ENCODE data around the gene RIC8B.

The RIC8B gene

DNA sequence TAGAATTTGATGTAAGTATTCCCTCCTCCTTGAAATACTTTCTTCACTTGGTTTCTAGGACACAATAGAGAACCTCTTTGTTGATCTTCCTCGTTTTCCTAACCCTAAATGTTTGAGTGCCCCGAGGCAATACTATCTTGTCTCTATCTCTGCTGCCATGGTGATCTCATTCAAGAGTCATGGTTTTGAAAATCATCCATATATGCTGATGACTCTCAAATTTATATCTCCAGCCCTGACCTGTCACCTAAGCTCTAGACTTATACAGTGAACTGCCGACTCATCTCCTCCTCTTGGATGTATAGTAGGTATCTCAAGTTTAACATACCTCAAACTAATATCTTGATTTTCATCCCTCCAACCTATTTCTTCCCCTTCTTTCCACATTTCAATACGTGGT lies 71.4 kb downstream of the RIC8B start:
- no peak for DNase-seq (ENCODE audit: low read depth)
- TF ChIP-seq, protein P1, sequence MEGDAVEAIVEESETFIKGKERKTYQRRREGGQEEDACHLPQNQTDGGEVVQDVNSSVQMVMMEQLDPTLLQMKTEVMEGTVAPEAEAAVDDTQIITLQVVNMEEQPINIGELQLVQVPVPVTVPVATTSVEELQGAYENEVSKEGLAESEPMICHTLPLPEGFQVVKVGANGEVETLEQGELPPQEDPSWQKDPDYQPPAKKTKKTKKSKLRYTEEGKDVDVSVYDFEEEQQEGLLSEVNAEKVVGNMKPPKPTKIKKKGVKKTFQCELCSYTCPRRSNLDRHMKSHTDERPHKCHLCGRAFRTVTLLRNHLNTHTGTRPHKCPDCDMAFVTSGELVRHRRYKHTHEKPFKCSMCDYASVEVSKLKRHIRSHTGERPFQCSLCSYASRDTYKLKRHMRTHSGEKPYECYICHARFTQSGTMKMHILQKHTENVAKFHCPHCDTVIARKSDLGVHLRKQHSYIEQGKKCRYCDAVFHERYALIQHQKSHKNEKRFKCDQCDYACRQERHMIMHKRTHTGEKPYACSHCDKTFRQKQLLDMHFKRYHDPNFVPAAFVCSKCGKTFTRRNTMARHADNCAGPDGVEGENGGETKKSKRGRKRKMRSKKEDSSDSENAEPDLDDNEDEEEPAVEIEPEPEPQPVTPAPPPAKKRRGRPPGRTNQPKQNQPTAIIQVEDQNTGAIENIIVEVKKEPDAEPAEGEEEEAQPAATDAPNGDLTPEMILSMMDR (IDR thresholded peaks at IDR 0.05; ENCODE audit: control insufficient read depth, extremely low read depth, insufficient read depth): no peak
- H3K4me3 ChIP-seq (ENCODE audit: low read depth, low read length): no peak overlapping the region

DNA sequence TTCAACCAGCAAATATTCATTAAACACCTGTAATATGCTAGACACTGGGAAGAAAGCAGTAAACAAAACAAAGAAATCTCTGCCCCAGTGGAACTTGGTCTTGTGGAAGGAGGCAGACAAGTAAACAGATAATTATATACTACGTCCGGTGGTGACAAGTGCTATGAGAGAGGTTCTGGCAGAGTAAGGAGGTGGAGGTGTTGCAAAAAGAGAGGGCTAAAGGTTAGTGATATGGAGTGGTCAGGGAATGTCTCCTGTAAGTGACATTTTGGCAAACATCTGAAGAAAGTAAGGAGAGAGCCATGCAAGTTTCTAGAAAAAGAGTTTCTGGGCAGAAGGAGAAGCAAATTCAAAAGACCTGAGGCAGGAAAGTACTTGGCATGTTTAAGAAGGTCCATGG lies 73.4 kb downstream of the RIC8B start:
- DNase-seq (ENCODE audit: low read depth): no peak
- H3K4me3 ChIP-seq (ENCODE audit: low read depth, low read length): no peak overlapping the region
- TF ChIP-seq, protein P1 (IDR thresholded peaks at IDR 0.05; ENCODE audit: control insufficient read depth, extremely low read depth, insufficient read depth): no peak

DNA sequence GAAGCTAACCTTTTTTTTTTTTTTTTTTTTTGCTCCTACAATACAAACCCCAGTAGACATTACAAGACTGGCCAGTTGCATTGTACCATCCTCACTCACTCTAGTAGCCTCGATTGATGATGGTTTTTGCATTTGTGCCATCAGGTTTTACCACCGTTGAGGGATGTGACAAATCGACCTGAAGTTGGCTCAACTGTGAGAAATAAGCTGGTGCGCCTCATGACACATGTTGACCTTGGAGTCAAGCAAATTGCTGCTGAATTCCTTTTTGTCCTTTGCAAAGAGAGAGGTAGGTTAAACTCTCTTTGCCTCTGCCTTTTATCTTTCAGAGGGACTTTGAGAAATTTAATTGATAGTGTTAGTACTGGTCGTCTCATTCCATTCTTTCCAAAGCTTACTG lies 76.8 kb downstream of the RIC8B start:
- TF ChIP-seq, protein P1 (IDR thresholded peaks at IDR 0.05; ENCODE audit: control insufficient read depth, extremely low read depth, insufficient read depth): no peak
- DNase-seq (ENCODE audit: low read depth): no peak
- no peak overlapping the region for H3K4me3 ChIP-seq (ENCODE audit: low read depth, low read length)

DNA sequence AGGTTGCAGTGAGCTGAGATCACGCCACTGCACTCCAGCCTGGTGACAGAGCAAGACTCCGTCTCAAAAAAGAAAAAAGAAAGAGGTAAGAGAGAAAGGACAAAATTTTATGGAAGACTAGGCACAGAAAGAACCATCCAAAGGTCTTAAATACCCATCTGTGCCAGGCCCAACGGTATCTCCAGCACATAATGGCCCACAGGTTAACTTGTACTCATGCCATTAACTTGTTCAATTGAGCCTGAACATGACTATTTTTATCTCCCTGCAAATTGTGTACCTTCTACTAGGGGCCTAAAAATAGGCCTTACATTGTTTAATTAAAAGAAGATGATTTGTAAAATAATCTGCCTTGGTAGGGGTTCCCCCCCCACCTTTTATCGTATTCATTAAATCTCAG lies 80.2 kb downstream of the RIC8B start:
- DNase-seq (ENCODE audit: low read depth): no peak
- no peak overlapping the region for H3K4me3 ChIP-seq (ENCODE audit: low read depth, low read length)
- TF ChIP-seq, protein P1 (IDR thresholded peaks at IDR 0.05; ENCODE audit: control insufficient read depth, extremely low read depth, insufficient read depth): no peak

DNA sequence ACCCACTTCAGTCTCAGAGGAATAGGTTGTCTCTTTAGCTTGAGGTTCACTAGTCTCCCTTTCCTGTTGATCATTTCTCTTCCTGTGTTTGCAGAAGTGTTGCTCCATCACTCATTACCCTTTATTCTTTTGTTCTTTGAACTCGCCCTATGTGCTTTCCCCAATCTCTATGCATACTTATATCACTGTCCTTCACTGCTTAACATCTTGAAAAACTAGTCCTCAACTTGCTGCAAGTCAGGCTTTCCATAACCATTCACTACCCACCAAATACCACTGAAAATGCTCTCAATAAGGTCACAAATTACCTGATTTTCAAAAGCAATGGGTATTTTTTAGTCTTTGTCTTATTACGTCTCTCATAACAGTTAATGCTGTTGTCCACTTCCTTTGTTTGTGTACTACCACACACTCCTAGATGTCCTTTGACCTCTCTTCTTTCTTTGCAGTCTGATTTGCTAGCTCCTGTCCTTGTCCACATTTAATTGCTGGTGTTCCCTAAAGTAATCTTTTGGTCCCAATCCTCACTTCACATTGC lies 80.8 kb downstream of the RIC8B start:
- no peak overlapping the region for H3K4me3 ChIP-seq (ENCODE audit: low read depth, low read length)
- TF ChIP-seq, protein P1 (IDR thresholded peaks at IDR 0.05; ENCODE audit: control insufficient read depth, extremely low read depth, insufficient read depth): no peak
- no peak for DNase-seq (ENCODE audit: low read depth)

DNA sequence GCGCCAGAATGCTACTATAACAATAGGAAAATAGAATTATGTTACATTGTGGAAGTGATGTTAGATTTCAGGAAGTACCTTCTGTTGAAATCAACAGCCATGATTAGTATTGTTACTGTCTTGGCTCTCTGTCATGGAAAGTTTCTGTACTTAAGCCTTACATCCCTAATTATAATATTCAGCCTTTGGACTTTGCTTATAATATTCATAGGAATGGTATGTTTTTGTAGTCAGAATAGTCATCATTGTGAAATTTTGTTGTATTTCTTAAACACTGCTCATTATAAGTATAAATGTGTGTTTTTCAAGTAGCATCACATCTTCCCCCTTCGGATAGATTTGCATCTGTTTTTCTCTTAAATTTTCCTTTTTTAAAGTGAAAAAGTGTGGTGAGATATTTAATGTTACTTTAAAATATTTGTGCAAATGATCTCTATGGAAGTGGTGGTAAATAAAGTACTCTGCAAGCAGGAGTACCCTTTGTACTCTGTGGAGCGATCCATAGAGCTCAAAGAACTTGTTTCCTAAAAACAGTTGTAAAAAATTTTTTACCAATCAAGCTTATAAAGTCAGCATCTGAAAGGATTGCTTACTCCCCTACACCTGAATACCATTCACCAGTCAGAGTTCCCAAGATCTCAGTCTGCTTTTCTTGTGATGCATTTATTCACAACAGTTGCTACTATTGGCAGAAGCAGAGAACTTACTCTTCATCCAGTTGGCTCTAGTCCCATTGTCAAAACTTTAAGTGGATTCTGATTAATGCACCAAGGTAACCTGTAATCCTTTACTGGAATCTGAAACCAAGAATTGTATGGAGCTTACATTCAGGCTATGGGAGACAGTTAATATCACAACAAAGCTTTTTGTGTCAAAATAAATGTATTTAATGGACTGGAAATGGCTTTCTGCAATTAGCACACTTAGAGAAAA lies 87.8 kb downstream of the RIC8B start:
- no peak for DNase-seq (ENCODE audit: low read depth)
- TF ChIP-seq, protein P1 (IDR thresholded peaks at IDR 0.05; ENCODE audit: control insufficient read depth, extremely low read depth, insufficient read depth): no peak
- no peak overlapping the region for H3K4me3 ChIP-seq (ENCODE audit: low read depth, low read length)

All from LNCaP clone FGC (cell line).